Keratinocyte (primary cell): ENCODE measurements around the gene SKIC3. TPM values are rescaled to one million over a fixed set of nuclear protein-coding genes. Genes with fewer than 3 reads are reported as not detected.

ENCODE experiments used
- DNase-seq: peaks from one replicate; pipeline ENCODE4 v3.0.0-alpha.2; 2011; ENCODE audit warnings: low read depth, missing footprints, low spot score
- FAIRE-seq: peaks from 2 replicates; lab custom pipeline; 2011; peaks lifted over from hg19 to GRCh38; lab: Jason Lieb, UNC
- H2AFZ ChIP-seq: 2 replicates; pipeline ENCODE4 v1.6.0; 2012; ENCODE audit warnings: low read length, control low read depth, inconsistent platforms; ENCODE audit not compliant: control insufficient read depth
- H3K27ac ChIP-seq: 2 replicates; pipeline ENCODE4 v1.5.1; 2011; ENCODE audit warnings: low read length; ENCODE audit not compliant: control insufficient read depth, insufficient read depth
- H3K27me3 ChIP-seq: 3 replicates; pipeline ENCODE4 v1.6.0; 2011; ENCODE audit warnings: low read length; ENCODE audit not compliant: control insufficient read depth, insufficient read depth; ENCODE audit errors: extremely low read depth
- H3K36me3 ChIP-seq, 2 experiments: 2 replicates in 1 of 2; 3 replicates in 1 of 2; pipeline ENCODE4 v1.5.1; 2011; ENCODE audit warnings: low read length in 2 of 2, mild to moderate bottlenecking in 1 of 2; ENCODE audit not compliant: control insufficient read depth in 2 of 2, insufficient read depth in 2 of 2; ENCODE audit errors: extremely low read depth in 1 of 2
- H3K4me1 ChIP-seq: 3 replicates; pipeline ENCODE4 v1.5.1; 2011; ENCODE audit warnings: low read length; ENCODE audit not compliant: control insufficient read depth, insufficient read depth; ENCODE audit errors: extremely low read depth
- H3K4me2 ChIP-seq: 3 replicates; pipeline ENCODE4 v1.6.0; 2011; ENCODE audit warnings: low read depth, low read length; ENCODE audit not compliant: control insufficient read depth, insufficient read depth; ENCODE audit errors: extremely low read depth
- H3K4me3 ChIP-seq, 3 experiments: fragments of 200-600 bp in 1 of 3; sonication (generic) in 1 of 3; 2 replicates in 2 of 3; 3 replicates in 1 of 3; pipeline ENCODE4 v1.5.1; 2011 to 2016; ENCODE audit warnings: low read length in 3 of 3, mild to moderate bottlenecking in 3 of 3, control low read depth in 2 of 3, inconsistent platforms in 1 of 3, low read depth in 1 of 3, mixed read lengths in 1 of 3, mixed run types in 1 of 3, moderate library complexity in 1 of 3; ENCODE audit not compliant: control insufficient read depth in 2 of 3, insufficient read depth in 2 of 3; ENCODE audit errors: extremely low read depth in 1 of 3
- H3K79me2 ChIP-seq: 2 replicates; pipeline ENCODE4 v1.6.0; 2012; ENCODE audit warnings: low read length; ENCODE audit not compliant: control insufficient read depth, insufficient read depth
- H3K9ac ChIP-seq: 3 replicates; pipeline ENCODE4 v1.6.0; 2011; ENCODE audit warnings: low read length; ENCODE audit not compliant: control insufficient read depth, insufficient read depth; ENCODE audit errors: extremely low read depth
- H3K9me1 ChIP-seq: 3 replicates; pipeline ENCODE4 v1.6.0; 2011; ENCODE audit warnings: low read length; ENCODE audit not compliant: control insufficient read depth, insufficient read depth; ENCODE audit errors: extremely low read depth
- H3K9me3 ChIP-seq: 2 replicates; pipeline ENCODE4 v1.5.1; 2012; ENCODE audit warnings: low read depth, low read length; ENCODE audit not compliant: control insufficient read depth
- H4K20me1 ChIP-seq: 3 replicates; pipeline ENCODE4 v1.6.0; 2011; ENCODE audit warnings: low read length; ENCODE audit not compliant: control insufficient read depth, insufficient read depth; ENCODE audit errors: extremely low read depth
- CTCF ChIP-seq, 3 experiments: IDR thresholded peaks in 1 of 3; conservative IDR thresholded peaks in 1 of 3; optimal IDR thresholded peaks in 1 of 3; 2 replicates in 2 of 3; 3 replicates in 1 of 3; pipeline versions ENCODE3 to v1.5.1; 2011; ENCODE audit warnings: low read length in 3 of 3, mild to moderate bottlenecking in 3 of 3, moderate library complexity in 2 of 3, control low read depth in 1 of 3, inconsistent platforms in 1 of 3; ENCODE audit not compliant: insufficient read depth in 2 of 3; ENCODE audit errors: extremely low read depth in 1 of 3
- EZH2 ChIP-seq: IDR thresholded peaks from one replicate; pipeline ENCODE4 v1.6.1; 2012; ENCODE audit warnings: inconsistent platforms, mild to moderate bottlenecking, low read length, moderate library complexity
- dilution Hi-C: fragments of 300-500 bp; cut with MboI; formaldehyde crosslinking; loops from one replicate; pipeline ENCODE4 v1.7.0; 2020; ENCODE audit warnings: low sequenced_read_pairs; ENCODE audit not compliant: extremely low pct_ligation_motif_present
- polyA plus RNA-seq, 5 experiments: library from polyadenylated mRNA; depleted of rRNA in 3 of 5; stranded (reverse) in 3 of 5; stranded (forward) in 1 of 5; unstranded in 1 of 5; fragments of >200 nt; gene quantifications; 1 replicate in 1 of 5; 2 replicates in 3 of 5; 3 replicates in 1 of 5; pipeline versions ENCODE4 v1.2.1 to v1.2.3, GENCODE V29; 2011 to 2012; ENCODE audit warnings: missing spikeins in 2 of 5, low read depth in 1 of 5, low replicate concordance in 1 of 5

The SKIC3 gene
- polyA plus RNA-seq, 1 donor (not counting 4 experiments of a cell fraction or from before 2014, with no cell fraction given): 63.8 TPM

GRCh38 chr5:95555553-95555952 is 776 bp upstream of the SKIC3 start:
- TF ChIP-seq CTCF (optimal IDR thresholded peaks at IDR 0.05 in 1 of 3, IDR thresholded peaks at IDR 0.05 in 1 of 3, conservative IDR thresholded peaks at IDR 0.05 in 1 of 3; ENCODE audit: extremely low read depth in 1 of 3, insufficient read depth in 2 of 3, low read length in 3 of 3) (no peak), EZH2 (no peak)
- peak overlapping the region; percentile 93 for H3K4me2 ChIP-seq
- H3K9me3 ChIP-seq: no peaks in the 10 kb centered on the region
- no peak for FAIRE-seq
- H3K4me3 ChIP-seq: peak overlapping the region; percentile 85 to 95 (median 88)
- peak overlapping the region; percentile 94 for H3K27ac ChIP-seq
- DNase-seq: no peak
- H2AFZ ChIP-seq: peak overlapping the region; percentile 94
- H3K9me1 ChIP-seq: peaks cover 2% of the 10 kb centered on the region
- H3K4me1 ChIP-seq: peaks cover 11% of the 10 kb centered on the region
- H4K20me1 ChIP-seq: no peaks in the 10 kb centered on the region
- peaks cover 0 to 2% of the 10 kb centered on the region in 2 experiments for H3K36me3 ChIP-seq
- dilution Hi-C loops: no loop called here
- H3K9ac ChIP-seq: peak overlapping the region; percentile 92
- no peaks in the 10 kb centered on the region for H3K27me3 ChIP-seq
- peaks cover 41% of the 10 kb centered on the region for H3K79me2 ChIP-seq

GRCh38 chr5:95554331-95554646 is 488 bp downstream of the SKIC3 start:
- H3K9me1 ChIP-seq: peaks cover 2% of the 10 kb centered on the region

More at GRCh38 chr5:95554331-95554646, 488 bp downstream of the SKIC3 start:
- Histone ChIP-seq H3K27me3 (no peaks in the 10 kb centered on the region), H4K20me1 (no peaks in the 10 kb centered on the region), H3K4me2 (peak overlapping the region; percentile 98), H3K79me2 (peaks cover 44% of the 10 kb centered on the region), H3K4me1 (peaks cover 11% of the 10 kb centered on the region), H3K27ac (peak overlapping the region; percentile 94), H3K9ac (peak overlapping the region; percentile 92), H3K4me3 (peak overlapping the region; percentile 85 to 95 (median 88)), H2AFZ (peak overlapping the region; percentile 94), H3K36me3 (peaks cover 0 to 2% of the 10 kb centered on the region in 2 experiments), H3K9me3 (no peaks in the 10 kb centered on the region)
- FAIRE-seq (no peak), DNase-seq (no peak)
- TF ChIP-seq EZH2 (no peak), CTCF (optimal IDR thresholded peaks at IDR 0.05 in 1 of 3, IDR thresholded peaks at IDR 0.05 in 1 of 3, conservative IDR thresholded peaks at IDR 0.05 in 1 of 3; ENCODE audit: extremely low read depth in 1 of 3, insufficient read depth in 2 of 3, low read length in 3 of 3) (no peak)
- dilution Hi-C loops: no loop called here
